ENCODE measurements around the gene ARHGAP12.

ARHGAP12 gene

DNA sequence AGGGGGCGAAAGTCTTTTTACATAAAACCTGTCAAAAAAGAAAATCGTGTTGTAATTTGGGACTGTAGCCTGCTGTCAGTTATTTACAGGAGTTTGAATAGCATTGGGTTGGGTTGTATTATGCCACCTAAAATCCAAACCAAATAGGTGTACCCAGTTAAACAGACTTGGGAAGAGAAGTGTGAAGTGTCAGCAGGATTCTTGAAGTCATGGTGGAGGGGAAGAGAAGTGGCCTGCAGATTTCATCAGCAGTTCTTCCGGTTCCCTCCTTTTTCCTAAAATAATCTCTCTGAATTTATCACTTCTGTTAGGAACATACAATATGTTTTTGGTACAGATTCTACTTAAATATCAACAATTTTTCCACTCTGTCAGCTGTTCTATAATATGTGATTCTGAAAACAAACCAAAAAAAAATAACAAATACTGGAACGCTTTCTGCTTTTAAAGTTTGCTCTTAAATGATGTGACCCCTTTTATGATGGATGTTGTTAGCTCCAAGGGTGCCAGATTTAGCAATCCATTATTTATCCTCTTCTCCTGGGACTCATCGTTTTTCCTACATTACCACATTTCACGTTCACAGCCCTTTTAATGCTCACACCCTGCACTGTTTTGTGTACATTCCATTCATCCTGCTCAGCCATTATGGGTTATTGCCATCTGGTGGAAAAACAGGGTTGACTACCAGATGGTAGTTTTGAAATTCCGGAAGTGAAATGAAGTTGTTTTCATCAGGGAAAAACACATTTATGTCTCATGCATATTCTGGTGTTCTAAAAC lies 18.7 kb upstream of the ARHGAP12 start:
- DNase-seq (ENCODE audit: low spot score), result peak; percentile 79

DNA sequence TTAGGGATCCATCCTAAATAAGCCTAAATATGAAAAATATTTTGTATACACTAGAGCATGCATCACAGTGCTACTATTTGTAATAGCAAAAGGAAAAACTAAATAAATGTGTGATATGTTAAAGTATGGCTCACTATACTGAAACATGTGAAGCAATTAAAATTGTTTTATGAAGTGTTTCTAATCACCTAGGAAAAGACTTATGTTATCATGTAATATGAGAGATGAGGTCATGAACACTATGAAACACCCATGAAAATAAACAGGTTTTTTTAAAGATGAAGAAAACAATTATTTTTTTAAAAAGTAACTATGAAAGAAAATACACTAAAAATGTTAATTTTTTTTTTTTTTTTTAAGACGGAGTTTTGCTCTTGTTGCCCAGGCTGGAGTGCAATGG lies 16.8 kb upstream of the ARHGAP12 start:
- no peak for DNase-seq (ENCODE audit: low spot score)

DNA sequence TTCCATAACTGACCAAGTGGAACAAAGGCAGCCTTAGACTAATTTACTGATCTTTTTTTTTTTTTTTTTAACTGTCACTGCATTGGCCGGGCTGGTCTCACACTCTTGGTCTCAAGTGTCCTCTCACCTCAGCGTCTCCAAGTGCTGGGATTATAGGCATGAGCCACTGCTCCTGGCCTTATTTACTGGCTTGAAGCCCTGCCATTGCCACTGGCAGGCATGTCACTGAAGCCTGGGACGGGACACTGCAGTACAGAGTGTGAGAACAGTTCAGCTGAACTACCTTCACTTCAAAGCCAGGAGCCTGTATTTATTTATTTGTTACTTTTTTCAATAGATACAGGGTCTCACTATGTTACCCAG lies 15.4 kb upstream of the ARHGAP12 start:
- DNase-seq (ENCODE audit: low spot score), result no peak

DNA sequence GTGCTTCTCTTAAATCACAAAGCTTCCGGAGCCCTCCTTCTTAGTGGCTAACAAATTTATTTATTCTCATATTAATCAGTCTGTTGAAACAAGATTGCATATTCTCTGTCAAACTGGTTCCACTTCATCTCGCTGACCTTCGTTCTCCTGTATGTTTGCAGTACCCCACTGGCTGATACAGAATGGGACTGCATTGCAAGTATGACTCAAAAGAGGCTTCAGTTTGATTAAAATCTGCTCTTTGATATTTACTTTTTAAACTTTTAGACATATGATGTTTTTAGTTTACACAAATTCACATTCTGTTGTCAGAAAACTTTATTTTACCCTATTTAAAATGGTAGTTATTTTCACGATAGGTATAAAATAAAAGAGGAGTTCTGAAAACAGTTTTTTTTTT lies 14.3 kb upstream of the ARHGAP12 start:
- no peak for DNase-seq (ENCODE audit: low spot score)

DNA sequence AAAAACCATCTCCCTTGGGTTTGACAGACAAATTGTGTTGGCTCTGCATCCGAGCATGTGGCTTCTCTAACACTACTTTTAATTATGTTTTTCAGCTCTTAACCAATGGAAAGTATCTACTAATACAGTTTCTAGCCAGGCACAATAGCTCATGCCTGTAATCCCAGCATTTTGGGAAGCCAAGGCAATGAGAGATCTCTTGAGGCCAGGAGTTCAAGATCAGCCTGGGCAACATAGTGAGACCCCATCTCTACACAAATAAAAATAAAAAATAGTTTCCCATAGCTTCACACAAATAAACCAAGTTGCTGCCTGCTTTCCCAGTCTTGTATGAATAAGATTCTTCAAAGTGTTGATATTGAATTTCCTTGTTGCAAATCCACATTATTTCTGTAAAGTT lies 13.8 kb upstream of the ARHGAP12 start:
- no peak for DNase-seq (ENCODE audit: low spot score)

DNA sequence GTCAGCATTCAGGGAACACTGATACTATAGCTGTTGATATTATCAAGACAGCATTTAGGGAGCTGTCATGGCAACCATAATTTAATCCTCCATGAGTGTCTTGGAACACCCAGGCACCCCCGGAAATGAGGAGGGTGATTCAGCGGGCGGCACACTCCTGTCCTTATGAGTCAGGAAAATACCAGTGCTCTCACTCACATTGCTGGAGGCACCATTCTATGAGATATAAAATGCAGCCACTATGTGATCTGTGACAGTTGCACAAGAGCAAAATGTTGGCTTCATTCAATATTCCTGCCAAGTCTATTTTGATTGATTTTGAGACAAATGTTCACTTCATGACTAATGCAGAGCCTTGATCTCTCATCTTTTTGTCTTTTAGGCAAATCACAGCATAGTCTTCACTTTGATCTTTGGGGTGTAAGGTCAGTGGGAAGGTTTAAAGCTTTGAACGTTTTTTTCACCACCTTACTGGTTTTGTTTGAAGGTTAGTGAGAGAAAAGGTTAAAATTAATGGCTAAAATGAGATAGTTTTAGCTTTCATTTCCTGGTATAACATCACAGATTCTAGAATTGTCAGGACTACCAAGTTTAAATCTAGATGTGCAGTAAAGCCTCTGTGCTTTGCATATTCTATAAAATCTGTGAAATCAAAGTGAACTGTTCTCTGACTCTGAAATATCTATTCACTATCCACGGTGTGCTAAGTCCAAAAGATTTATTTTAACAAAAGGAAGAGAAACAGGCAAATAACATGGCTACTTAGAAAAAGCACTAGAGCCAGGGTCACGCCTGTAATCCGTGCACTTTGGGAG lies 12.4 kb upstream of the ARHGAP12 start:
- DNase-seq (ENCODE audit: low spot score), result no peak

DNA sequence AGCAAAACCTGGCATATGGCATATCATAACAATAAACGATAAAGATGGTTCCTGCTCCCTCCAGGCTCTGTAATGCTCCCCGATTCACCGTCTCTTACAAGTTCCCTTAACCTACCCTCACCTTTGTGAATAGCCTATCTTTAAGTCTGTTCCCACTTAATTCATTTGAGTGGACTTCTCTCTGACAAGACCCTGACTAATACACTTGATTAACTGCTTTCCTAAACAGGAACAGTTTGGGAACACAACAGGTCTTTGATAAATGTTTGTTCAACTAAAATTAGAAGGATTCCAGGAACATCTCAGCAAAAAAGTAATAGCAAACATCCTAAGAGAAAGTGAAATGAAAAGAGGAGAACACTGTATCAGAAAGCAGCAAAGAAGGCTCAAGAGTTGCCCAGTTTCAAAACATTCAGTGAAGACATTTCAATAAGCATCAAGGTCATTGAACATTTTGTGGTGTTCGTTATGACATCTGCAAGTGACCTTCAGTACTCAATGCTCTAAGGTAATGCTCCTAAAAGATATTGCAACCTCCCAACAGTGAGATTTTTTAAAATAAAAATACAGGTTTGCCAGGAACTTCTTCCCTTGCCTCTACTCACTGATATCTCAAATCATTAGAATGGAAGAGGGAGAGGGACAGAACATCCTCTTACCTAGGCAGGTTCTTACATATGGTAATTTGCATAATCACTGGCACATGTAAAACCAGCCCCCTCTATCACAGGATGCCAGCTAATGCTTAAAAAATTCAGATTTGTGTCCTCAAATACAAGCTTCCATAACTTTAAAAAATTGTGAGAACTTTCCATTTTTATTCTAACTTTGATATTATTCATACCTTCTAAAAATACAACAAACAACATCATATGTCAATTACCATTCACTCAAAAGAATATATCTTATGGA lies 11.4 kb upstream of the ARHGAP12 start:
- no peak for DNase-seq (ENCODE audit: low spot score)

DNA sequence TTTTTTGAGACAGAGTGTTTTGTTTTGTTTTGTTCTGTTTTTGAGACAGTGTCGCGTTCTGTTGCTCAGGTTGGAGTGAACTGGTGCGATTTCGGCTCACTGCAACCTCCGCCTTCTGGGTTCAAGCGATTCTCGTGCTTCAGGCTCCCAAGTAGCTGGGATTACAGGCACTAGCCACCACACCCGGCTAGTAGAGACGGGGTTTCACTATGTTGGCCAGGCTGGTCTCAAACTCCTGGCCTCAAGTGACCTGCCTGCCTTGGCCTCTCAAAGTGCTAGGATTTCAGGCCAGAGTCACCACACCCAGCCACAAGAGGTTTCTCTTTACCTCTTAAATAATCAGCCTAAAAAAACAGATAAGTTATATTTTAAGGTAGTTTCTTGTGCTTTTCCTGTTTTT lies 8.7 kb upstream of the ARHGAP12 start:
- no peak for DNase-seq (ENCODE audit: low spot score)

DNA sequence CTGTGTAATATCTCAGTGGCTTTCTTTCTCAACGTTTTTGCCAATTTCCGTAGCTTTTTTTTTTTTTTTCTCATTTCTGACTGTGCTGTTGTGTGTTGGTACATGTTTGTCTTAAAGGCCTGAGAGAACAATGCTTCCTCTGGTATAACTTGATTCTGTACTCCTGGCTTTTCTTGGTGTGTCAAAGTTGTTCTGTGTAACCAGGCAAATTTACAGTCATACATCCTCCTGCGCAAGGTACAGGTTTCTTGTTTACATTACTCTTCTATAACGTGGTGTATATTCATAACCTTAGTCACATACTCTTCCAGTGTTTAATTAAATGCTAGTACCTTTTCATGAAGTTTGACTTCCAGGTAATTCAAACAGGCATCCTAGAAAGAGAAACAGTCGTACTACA lies 8.3 kb upstream of the ARHGAP12 start:
- DNase-seq (ENCODE audit: low spot score), result no peak

DNA sequence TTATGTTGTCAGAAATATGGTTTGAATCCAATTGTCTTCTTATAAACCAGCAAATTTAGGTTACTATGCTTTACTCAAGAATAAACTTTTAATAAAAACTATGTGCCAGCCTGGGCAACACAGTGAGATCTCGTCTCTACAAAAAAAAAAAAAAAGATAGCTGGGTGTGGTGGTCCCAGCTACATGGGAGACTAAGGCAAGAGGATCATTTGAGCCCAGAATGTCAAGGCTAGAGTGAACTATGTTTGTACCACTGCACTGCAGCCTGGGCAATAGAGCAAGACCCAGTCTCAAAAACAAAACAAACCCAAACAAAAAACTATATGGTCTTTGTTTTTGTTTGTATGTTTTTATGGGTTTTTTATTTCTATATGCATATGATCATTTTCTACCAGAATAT lies 7.5 kb upstream of the ARHGAP12 start:
- no peak for DNase-seq (ENCODE audit: low spot score)

DNA sequence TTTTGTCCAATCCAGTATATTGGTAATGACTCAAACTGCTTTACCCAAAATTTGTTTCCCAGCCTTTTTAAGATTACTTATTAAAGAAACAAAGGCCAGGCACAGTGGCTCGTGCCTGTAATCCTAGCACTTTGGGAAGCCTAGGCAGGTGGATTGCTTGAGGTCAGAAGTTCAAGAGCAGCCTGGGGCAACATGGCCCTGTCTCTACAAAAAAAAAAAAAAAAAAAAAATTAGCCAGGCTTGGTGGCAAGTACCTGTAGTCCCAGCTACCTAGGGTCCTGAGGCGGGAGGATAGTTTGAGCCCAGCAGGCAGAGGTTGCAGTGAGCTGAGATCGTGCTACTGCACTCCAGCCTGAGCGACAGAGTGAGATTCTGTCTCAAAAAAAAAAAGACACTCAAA lies 7.0 kb upstream of the ARHGAP12 start:
- DNase-seq (ENCODE audit: low spot score), result no peak

DNA sequence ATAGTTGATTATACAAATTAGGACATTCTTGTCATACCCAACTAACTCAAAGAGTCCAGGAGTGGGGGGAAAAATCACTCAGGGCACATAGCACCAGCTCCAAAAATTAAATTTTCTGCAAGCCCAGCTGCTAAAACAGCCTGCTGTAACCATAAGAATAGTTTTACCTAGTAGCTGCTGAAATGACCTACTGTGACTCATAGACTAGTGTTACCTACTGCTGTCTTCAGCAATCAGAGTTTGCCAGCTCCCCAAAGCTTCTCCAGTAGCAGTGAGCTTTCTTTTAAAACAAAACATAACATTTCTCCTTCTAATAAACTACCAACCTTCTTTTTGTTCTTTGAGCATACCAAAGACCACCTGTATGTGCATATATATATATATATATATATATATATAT lies 4.2 kb upstream of the ARHGAP12 start:
- DNase-seq (ENCODE audit: low spot score), result no peak

DNA sequence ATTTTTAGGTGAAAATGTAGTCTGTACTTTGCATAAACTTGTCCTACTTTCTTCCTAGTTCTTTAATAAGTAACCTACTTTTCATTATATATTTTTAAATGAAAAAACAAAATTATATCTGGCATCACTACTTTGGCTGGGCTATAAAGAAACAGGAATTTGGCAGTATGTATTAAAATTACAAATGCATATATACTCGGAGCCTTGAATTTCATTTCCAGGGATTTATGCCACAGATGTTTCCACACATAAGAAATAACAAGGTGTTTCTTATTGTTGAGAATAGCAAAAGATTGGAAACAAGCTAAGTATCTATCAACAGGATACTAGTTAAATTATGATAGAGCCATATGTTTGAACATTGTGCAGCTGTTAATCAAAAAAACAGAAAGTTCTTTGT lies 2.2 kb upstream of the ARHGAP12 start:
- DNase-seq (ENCODE audit: low spot score), result no peak

DNA sequence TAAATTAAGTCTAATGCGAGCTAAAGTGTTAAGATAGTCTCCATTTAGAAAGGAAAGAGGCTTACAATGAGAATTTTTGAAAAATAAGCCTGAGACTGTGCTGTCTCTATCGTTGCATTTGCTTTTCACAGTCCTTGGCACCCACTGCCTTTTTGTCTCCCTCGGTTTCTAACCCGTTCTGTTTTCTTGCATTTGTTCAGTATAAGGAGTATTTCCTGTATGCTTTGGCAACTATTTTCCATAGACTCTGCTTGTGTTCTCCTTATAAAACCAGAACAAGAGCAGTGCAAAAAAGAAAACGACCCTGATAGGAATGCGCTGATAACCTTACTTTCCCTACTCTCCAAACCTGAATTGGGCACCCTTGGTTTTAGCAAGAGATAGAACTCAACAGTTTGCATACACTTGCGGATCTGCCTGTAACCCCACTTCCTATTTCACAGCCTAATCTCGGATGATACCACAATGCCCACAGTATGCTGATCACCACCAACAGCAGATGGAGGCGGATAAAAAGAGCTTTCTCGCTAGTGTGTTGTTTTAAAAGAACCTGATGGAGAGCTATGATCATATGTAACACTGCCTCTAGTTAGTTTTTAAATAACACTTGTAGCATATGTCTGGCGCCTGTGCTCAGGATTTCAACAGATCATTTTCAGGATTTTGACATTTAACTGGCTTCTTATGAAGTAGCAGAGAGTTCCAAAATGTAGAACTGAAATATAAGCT lies 1.6 kb upstream of the ARHGAP12 start:
- DNase-seq (ENCODE audit: low spot score), result peak; percentile 74

DNA sequence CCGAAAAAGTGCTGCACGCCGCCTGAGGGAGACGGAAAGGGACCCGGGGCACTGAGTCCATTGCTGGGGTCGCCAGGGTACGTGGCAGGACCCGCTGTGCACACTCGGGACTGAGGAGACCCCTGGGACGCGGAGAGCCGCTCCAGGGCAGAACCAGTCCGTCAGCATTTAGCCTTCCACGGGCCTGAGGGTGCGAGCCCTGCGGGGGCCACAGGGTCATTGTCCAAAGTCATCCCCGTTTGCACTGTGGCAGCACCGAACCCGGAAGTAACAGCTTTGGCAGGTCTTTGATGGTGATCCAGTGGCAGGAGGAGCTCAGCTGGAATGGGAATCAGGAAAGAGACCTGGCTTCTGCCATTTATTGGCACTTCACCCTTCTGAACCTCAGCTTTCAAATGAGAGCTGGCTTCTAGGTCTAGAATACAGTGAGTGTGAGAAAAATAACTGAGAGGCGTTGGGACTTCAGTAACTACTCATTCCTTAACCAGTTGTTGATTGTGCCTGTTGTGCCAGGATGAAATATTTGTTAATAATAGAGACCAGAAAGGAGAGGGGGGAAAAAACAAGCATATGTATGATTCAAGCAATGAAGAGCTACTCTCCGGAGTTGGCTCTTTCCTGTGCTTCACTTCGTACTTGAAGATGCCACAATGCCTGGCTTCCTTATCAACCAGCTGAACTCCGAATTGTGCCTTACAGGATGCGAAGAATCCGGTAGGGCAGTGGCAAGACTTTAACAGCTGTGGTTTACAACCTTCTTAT lies 811 bp upstream of the ARHGAP12 start:
- peak; percentile 79 for DNase-seq (ENCODE audit: low spot score)

DNA sequence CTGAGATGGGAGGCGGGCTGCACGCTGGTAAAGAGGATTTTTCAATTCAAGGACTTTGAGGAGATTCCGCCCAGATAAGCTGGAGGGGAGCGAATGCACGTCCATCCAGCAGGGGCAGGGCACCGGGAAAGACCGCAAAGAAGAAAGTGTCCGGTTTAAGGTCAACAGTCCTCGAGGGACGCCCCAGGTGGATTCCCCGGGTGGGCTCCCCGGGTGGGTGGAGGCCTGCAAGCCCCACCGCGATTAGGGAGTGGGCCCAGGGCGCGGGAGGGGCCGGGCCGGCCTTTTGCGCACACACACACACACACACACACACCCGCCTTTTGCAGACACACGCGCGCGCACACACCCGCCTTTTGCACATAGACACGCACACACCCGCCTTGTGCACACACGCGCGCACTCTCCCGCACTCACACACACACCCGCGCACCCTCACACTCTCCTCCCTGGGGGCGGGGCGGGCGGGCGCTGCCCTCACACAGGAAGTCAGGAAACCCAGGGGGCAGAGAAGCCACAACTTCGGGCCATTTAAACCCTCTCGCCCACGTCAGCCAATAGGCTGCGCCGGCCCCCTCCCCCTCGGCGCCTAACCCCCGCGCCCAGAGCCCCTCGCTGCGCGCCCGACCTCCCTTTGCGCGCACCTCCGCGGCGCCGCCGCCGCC lies 615 bp downstream of the ARHGAP12 start:
- DNase-seq (ENCODE audit: low spot score), result peak; percentile 55

DNA sequence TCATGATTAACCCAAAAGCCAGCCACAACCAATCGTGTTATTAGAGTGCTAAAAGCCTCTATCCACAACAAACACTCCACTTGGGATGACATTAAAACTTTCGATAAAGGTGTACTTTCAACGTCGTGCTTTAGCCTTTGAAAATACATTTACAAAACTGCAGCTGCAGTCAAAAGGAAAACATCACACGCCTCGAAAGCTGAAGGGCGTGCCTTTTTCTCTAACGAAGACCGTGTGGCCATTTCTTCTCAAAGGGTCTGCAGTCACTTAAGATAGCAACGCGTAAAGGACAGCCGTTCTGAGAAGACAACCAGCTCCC lies 1.1 kb downstream of the ARHGAP12 start:
- DNase-seq (ENCODE audit: low spot score), result no peak

DNA sequence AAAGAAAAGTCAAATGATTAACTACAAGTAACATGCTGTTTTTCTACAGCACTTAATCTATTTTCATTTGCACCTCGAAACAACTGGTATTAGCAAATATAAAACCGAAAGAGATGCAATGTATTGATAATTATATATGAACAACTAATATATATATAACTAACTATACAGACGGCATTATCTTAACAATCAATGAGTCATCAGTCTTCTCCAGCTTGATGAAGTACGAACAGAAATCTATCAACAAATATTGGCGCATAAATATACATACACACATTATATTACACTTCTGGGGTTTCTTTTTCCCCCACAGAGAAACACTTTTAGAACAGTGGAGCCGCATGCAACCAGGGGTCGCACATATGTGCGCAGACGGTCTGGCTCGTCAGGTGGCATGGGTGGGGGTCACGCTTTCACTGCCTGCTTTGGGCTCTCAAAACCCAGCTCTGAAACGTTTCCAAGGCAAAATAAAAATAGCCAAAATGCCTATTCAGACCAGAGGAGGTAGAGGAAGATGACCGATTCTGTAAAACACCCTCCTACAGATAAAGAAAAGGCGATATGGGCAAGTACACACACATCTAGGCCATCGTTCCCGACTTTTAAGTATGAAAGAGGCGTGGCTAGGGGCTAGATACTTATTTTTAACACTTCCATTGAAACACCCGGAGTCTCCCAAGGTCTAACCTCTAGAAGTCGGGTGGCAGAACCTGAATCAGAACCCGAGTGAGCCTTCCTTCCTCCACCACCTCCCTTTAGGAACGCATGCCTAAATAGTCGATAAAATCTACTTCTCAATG lies 1.7 kb downstream of the ARHGAP12 start:
- peak; percentile 45 for DNase-seq (ENCODE audit: low spot score)

DNA sequence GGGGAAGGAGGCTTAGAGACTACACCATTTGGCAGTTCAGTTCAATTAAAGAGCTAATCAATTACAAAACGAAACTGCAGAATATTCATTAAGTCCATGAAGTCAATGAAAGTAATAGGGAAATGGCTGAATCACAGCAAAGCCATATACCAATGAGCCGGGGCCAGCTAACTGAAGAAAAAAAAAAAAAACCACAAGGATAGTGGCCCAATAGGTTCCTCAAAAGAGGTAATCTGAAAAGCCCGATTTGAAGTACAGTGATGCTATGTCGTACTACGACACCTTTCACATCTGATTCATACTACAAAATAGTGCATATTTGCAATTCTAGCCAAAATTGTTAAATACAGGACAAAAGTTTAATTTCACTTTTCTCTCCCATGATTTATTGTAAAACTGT lies 2.5 kb downstream of the ARHGAP12 start:
- DNase-seq (ENCODE audit: low spot score), result no peak

DNA sequence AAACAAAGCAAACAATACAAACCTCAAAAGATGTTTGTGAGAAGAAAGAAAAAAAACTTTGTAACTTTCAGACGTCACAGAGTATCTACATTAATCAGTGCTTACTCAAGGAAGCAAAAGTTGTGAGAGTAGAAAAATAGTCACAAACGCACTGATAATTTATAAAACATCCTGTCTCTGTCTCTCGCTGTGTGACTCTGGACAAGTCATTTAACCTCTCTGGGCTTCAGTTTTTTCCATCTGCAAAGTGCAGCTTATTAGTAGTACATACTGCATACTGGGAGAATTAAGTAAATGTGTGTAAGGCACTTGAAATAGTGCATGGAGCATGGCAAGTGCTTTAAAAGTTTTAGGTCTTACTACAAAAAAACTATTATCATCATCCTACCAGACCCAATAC lies 3.8 kb downstream of the ARHGAP12 start:
- no peak for DNase-seq (ENCODE audit: low spot score)
